HepG2 (cell line): ENCODE measurements around the gene RRP36. TPM values are rescaled to one million over a fixed set of nuclear protein-coding genes. Genes with fewer than 3 reads are reported as not detected.

Experiments used
- CAMTA2 ChIP-seq: sonication (generic); formaldehyde crosslinking; IDR thresholded peaks from 2 replicates; pipeline ENCODE4 v1.4.0; 2020; ENCODE audit warnings: mild to moderate bottlenecking, missing genetic modification reagents, borderline replicate concordance
- CHD2 ChIP-seq: IDR thresholded peaks from 2 replicates; pipeline ENCODE4 v1.6.1; 2011; ENCODE audit warnings: low read depth, low read length, improper control_type of control experiment
- GATA4 ChIP-seq: sonication (generic); IDR thresholded peaks from 2 replicates; pipeline ENCODE4 v1.6.1; 2016; ENCODE audit warnings: antibody characterized with exemption, low read depth, borderline replicate concordance
- MYC ChIP-seq: sonication (generic); formaldehyde crosslinking; IDR thresholded peaks from 2 replicates; pipeline ENCODE4 v1.9.0; 2021; ENCODE audit warnings: missing genetic modification reagents, borderline replicate concordance
- NCOA1 ChIP-seq: sonication (generic); formaldehyde crosslinking; IDR thresholded peaks from 2 replicates; pipeline ENCODE4 v1.9.0; 2021; ENCODE audit warnings: missing genetic modification reagents
- NKX3-1 ChIP-seq: sonication (generic); formaldehyde crosslinking; IDR thresholded peaks from 2 replicates; pipeline ENCODE4 v1.5.0; 2020; ENCODE audit warnings: missing genetic modification reagents
- POLR2G ChIP-seq: fragments of 200-400 bp; formaldehyde crosslinking; IDR thresholded peaks from 2 replicates; pipeline ENCODE4 v1.6.1; 2018; ENCODE audit warnings: mild to moderate bottlenecking, low read depth, low read length, moderate library complexity
- SP1 ChIP-seq, 2 experiments: fragments of 450-650 bp in 1 of 2; sonication (generic) in 1 of 2; formaldehyde crosslinking in 1 of 2; IDR thresholded peaks; 2 replicates each; pipeline versions ENCODE4 v1.4.0 to v1.6.1; 2016 to 2020; ENCODE audit warnings: missing genetic modification reagents in 1 of 2
- TRIM24 ChIP-seq: sonication (generic); formaldehyde crosslinking; IDR thresholded peaks from 2 replicates; pipeline ENCODE4 v1.8.0; 2022; ENCODE audit warnings: mild to moderate bottlenecking, missing genetic modification reagents
- ZNF10 ChIP-seq: sonication (generic); formaldehyde crosslinking; IDR thresholded peaks from 2 replicates; pipeline ENCODE4 v1.4.0; 2020; ENCODE audit warnings: mild to moderate bottlenecking, low read depth, missing genetic modification reagents, borderline replicate concordance
- ZNF3 ChIP-seq: IDR thresholded peaks from 2 replicates; pipeline ENCODE4 v1.7.0; 2017; ENCODE audit warnings: inconsistent platforms
- ZNF33A ChIP-seq: sonication (generic); formaldehyde crosslinking; IDR thresholded peaks from 2 replicates; pipeline ENCODE4 v1.5.1; 2020; ENCODE audit warnings: missing genetic modification reagents, mild to moderate bottlenecking, moderate library complexity, borderline replicate concordance
- ZNF644 ChIP-seq: IDR thresholded peaks from 2 replicates; pipeline ENCODE4 v1.6.1; 2016; ENCODE audit warnings: low read depth
- ZNF891 ChIP-seq: sonication (generic); formaldehyde crosslinking; IDR thresholded peaks from 2 replicates; pipeline ENCODE4 v1.5.0; 2020; ENCODE audit warnings: mild to moderate bottlenecking, missing genetic modification reagents
- ZSCAN21 ChIP-seq: sonication (generic); formaldehyde crosslinking; IDR thresholded peaks from 2 replicates; pipeline ENCODE4 v1.8.0; 2022; ENCODE audit warnings: mild to moderate bottlenecking, missing genetic modification reagents, moderate library complexity, borderline replicate concordance
- polyA plus RNA-seq, 8 experiments: library from polyadenylated mRNA; depleted of rRNA in 3 of 8; stranded (reverse) in 7 of 8; unstranded in 1 of 8; fragments of >200 nt; fragmentation: Illumina TruSeq in 4 of 8; extraction: Trizol in 4 of 8; gene quantifications; 2 replicates each; pipeline versions ENCODE4 v1.2.1 to v1.2.3, GENCODE V29; 2011 to 2016; ENCODE audit warnings: low read depth in 4 of 8, missing spikeins in 1 of 8, mixed read lengths in 1 of 8; ENCODE audit not compliant: insufficient read depth in 1 of 8
- total RNA-seq, 5 experiments: library from RNA; depleted of rRNA; stranded (reverse); fragments of >200 nt; fragmentation: Illumina TruSeq; extraction: Trizol; gene quantifications; 2 replicates each; pipeline ENCODE4 v1.2.3, GENCODE V29; 2016; ENCODE audit warnings: low read depth in 1 of 5
- TF ChIP-seq, protein P1 (sequence below): sonication (generic); formaldehyde crosslinking; IDR thresholded peaks from 2 replicates; pipeline ENCODE4 v1.4.0; 2020; ENCODE audit warnings: missing genetic modification reagents, borderline replicate concordance
- TF ChIP-seq, protein P2 (sequence below): IDR thresholded peaks from 2 replicates; pipeline ENCODE4 v1.6.1; 2016; ENCODE audit warnings: mild to moderate bottlenecking, missing biosample characterization, missing genetic modification reagents
- TF ChIP-seq, protein P3 (sequence below): IDR thresholded peaks from 2 replicates; pipeline ENCODE4 v1.6.1; 2016; ENCODE audit warnings: missing biosample characterization, missing genetic modification reagents, low read depth
- TF ChIP-seq, protein P4 (sequence below): sonication (generic); formaldehyde crosslinking; IDR thresholded peaks from 2 replicates; pipeline ENCODE4 v1.4.0; 2020; ENCODE audit warnings: missing genetic modification reagents
- TF ChIP-seq, protein P5 (sequence below): sonication (generic); formaldehyde crosslinking; conservative IDR thresholded peaks from 2 replicates; pipeline ENCODE4 v1.5.0; 2020; ENCODE audit warnings: missing genetic modification reagents

RRP36 gene
- total and polyA plus RNA-seq, 2 of the 13 experiments (the other 11 are each of a cell fraction or from before 2014, with no cell fraction given): 29.5 to 144 TPM

DNA sequence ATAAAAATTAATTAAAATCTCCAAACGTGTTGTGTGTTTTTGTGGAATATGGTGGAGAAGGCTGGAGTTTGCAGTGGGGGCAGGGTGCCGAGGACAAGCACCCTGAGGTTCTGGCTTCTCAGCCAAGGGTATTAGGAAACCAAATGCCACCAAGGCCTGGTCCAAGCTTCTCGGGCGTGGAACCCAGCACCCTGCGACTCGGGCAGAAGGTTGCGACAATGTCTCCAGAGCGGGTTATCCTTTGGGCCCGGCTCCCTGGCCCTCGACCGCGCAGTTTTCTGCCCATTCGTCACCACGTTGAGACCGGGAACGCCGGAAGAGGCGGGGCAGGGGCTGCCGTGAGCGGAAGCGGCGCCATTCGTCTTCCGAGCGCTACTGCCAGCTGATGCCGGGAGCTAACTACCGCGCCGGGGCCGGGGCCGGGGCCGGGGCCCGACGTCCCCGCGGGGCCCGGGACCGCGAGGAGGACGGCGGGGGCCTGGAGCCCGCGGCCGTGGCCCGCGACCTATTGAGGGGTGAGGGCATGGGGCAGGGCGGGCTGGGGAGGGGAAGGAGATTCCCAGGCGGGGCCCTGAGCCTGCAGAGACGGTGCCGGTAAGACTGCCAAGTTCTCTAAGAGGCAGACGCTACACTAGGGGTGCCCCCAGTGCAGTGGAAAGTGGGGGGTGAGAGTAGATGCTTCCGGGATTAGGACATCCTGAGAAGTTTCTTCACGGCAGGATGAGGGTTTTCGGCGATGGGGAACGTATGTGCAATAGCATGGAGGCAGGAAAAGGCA, at the start of gene RRP36 (continued):
- TF ChIP-seq ZNF10 (CRISPR knock-in tag): no peak
- TF ChIP-seq CHD2: no peak
- TF ChIP-seq ZNF33A (CRISPR knock-in tag): no peak
- TF ChIP-seq, protein P1, sequence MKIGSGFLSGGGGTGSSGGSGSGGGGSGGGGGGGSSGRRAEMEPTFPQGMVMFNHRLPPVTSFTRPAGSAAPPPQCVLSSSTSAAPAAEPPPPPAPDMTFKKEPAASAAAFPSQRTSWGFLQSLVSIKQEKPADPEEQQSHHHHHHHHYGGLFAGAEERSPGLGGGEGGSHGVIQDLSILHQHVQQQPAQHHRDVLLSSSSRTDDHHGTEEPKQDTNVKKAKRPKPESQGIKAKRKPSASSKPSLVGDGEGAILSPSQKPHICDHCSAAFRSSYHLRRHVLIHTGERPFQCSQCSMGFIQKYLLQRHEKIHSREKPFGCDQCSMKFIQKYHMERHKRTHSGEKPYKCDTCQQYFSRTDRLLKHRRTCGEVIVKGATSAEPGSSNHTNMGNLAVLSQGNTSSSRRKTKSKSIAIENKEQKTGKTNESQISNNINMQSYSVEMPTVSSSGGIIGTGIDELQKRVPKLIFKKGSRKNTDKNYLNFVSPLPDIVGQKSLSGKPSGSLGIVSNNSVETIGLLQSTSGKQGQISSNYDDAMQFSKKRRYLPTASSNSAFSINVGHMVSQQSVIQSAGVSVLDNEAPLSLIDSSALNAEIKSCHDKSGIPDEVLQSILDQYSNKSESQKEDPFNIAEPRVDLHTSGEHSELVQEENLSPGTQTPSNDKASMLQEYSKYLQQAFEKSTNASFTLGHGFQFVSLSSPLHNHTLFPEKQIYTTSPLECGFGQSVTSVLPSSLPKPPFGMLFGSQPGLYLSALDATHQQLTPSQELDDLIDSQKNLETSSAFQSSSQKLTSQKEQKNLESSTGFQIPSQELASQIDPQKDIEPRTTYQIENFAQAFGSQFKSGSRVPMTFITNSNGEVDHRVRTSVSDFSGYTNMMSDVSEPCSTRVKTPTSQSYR: 0 out of 2 replicates have a peak, but pooled peaks have one; percentile 29
- TF ChIP-seq, protein P2, sequence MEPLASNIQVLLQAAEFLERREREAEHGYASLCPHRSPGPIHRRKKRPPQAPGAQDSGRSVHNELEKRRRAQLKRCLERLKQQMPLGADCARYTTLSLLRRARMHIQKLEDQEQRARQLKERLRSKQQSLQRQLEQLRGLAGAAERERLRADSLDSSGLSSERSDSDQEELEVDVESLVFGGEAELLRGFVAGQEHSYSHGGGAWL (CRISPR knock-in tag): no peak
- TF ChIP-seq, protein P3, sequence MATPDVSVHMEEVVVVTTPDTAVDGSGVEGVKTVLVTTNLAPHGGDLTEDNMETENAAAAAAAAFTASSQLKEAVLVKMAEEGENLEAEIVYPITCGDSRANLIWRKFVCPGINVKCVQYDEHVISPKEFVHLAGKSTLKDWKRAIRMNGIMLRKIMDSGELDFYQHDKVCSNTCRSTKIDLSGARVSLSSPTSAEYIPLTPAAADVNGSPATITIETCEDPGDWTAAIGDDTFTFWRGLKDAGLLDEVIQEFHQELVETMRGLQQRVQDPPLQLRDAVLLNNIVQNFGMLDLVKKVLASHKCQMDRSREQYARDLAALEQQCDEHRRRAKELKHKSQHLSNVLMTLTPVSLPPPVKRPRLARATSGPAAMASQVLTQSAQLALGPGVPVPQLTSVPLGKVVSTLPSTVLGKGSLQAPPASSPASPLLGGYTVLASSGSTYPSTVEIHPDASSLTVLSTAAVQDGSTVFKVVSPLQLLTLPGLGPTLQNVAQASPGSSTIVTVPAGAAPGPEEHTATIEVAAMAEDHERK (CRISPR knock-in tag): peak; percentile 82
- TF ChIP-seq POLR2G: peak; percentile 95
- TF ChIP-seq ZNF891 (CRISPR knock-in tag): 0 out of 2 replicates have a peak, but pooled peaks have one; percentile 74
- TF ChIP-seq, protein P4, sequence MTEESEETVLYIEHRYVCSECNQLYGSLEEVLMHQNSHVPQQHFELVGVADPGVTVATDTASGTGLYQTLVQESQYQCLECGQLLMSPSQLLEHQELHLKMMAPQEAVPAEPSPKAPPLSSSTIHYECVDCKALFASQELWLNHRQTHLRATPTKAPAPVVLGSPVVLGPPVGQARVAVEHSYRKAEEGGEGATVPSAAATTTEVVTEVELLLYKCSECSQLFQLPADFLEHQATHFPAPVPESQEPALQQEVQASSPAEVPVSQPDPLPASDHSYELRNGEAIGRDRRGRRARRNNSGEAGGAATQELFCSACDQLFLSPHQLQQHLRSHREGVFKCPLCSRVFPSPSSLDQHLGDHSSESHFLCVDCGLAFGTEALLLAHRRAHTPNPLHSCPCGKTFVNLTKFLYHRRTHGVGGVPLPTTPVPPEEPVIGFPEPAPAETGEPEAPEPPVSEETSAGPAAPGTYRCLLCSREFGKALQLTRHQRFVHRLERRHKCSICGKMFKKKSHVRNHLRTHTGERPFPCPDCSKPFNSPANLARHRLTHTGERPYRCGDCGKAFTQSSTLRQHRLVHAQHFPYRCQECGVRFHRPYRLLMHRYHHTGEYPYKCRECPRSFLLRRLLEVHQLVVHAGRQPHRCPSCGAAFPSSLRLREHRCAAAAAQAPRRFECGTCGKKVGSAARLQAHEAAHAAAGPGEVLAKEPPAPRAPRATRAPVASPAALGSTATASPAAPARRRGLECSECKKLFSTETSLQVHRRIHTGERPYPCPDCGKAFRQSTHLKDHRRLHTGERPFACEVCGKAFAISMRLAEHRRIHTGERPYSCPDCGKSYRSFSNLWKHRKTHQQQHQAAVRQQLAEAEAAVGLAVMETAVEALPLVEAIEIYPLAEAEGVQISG (CRISPR knock-in tag): peak; percentile 86
- peak; percentile 75; the same call in 1 of the 2 replicates for TF ChIP-seq NKX3-1
- TF ChIP-seq NCOA1 (CRISPR knock-in tag): no peak
- TF ChIP-seq, protein P5, sequence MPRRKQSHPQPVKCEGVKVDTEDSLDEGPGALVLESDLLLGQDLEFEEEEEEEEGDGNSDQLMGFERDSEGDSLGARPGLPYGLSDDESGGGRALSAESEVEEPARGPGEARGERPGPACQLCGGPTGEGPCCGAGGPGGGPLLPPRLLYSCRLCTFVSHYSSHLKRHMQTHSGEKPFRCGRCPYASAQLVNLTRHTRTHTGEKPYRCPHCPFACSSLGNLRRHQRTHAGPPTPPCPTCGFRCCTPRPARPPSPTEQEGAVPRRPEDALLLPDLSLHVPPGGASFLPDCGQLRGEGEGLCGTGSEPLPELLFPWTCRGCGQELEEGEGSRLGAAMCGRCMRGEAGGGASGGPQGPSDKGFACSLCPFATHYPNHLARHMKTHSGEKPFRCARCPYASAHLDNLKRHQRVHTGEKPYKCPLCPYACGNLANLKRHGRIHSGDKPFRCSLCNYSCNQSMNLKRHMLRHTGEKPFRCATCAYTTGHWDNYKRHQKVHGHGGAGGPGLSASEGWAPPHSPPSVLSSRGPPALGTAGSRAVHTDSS: no peak
- TF ChIP-seq ZNF644 (CRISPR knock-in tag): peak; percentile 78; the same call in 1 of the 2 replicates
- no peak for TF ChIP-seq TRIM24 (CRISPR knock-in tag)
- peak; percentile 37; the same call in 1 of the 2 replicates for TF ChIP-seq GATA4
- no peak for TF ChIP-seq SP1 (IDR thresholded peaks at IDR 0.05)
- peak; percentile 74 for TF ChIP-seq SP1 (CRISPR knock-in tag; IDR thresholded peaks at IDR 0.05)
- no peak for TF ChIP-seq ZNF3 (CRISPR knock-in tag)
- TF ChIP-seq ZSCAN21: no peak; the same call in 1 of the 2 replicates
- TF ChIP-seq MYC (CRISPR knock-in tag): peak; percentile 85
- peak; percentile 90 for TF ChIP-seq CAMTA2 (CRISPR knock-in tag)
